ENCODE measurements around the gene ASPSCR1. TPM values are rescaled to one million over a fixed set of nuclear protein-coding genes. Genes with fewer than 3 reads are reported as not detected.

ASPSCR1 gene
- total RNA-seq, 1 experiment from 2014 or later = 51.0 TPM

- Histone ChIP-seq H3K4me1 (ENCODE audit: control insufficient read depth in 1 of 2, insufficient read depth in 2 of 2, low read length in 2 of 2) (peaks cover 28 to 40% of the 10 kb centered on the region in 2 experiments), H3K27me3 (ENCODE audit: insufficient read depth, low read length) (no peaks in the 10 kb centered on the region), H2AFZ (ENCODE audit: low read depth, low read length, poor library complexity, severe bottlenecking) (no peak overlapping the region), H3K79me2 (ENCODE audit: insufficient read depth, low read length) (no peaks in the 10 kb centered on the region), H3K36me3 (ENCODE audit: control insufficient read depth in 1 of 2, insufficient read depth in 2 of 2, low read length in 2 of 2) (no peaks in the 10 kb centered on the region), H3K9me3 (ENCODE audit: control insufficient read depth in 1 of 2, insufficient read depth in 1 of 2, low read depth in 1 of 2, low read length in 2 of 2) (no peaks in the 10 kb centered on the region), H3K27ac (ENCODE audit: low read depth, low read length) (no peak overlapping the region), H3K4me2 (ENCODE audit: low read length) (no peak overlapping the region), H3K9me2 (ENCODE audit: insufficient read depth) (no peaks in the 10 kb centered on the region), H4K20me1 (ENCODE audit: insufficient read depth) (no peaks in the 10 kb centered on the region), H3K4me3 (replicated peaks in 1 of 2; ENCODE audit: low read depth in 1 of 2, low read length in 2 of 2) (no peak overlapping the region), H3K9ac (ENCODE audit: low read length) (no peak overlapping the region)
- intact Hi-C loops (cut with micrococcal nuclease) = no loop called here
- BruUV-seq (replicated peaks) = no TSS peak
- ATAC-seq (no peak), DNase-seq (ENCODE audit: low read depth, low spot score) (no peak)
- ChIA-PET POLR2A (no interaction called here), CTCF (interaction anchor here (1.4 kb wide), 1 partner anchor 56 kb away, joined by 3 read pairs; no protein-coding TSS in a partner anchor), RAD21 (ENCODE audit: low non-redundant PET in 1 of 2, low total read pairs in 2 of 2, uncharacterized antibody in 2 of 2, unreplicated experiment in 2 of 2) (no interaction called here)
- TF ChIP-seq ZNF274 (IDR thresholded peaks at IDR 0.05; ENCODE audit: low read depth, low read length) (no peak), TCF7L2 (IDR thresholded peaks at IDR 0.05; ENCODE audit: borderline replicate concordance, extremely low read depth, insufficient read depth, insufficient read length) (no peak), SRF (IDR thresholded peaks at IDR 0.05; ENCODE audit: low read depth) (no peak), EZH2phosphoT487 (IDR thresholded peaks at IDR 0.05; ENCODE audit: borderline replicate concordance) (no peak), YY1 (IDR thresholded peaks at IDR 0.05; ENCODE audit: extremely low read depth, insufficient replicate concordance, low read depth, low read length) (no peak), JUND (IDR thresholded peaks at IDR 0.05) (no peak), ELF1 (IDR thresholded peaks at IDR 0.05; ENCODE audit: borderline replicate concordance, low read depth) (no peak), CEBPB (IDR thresholded peaks at IDR 0.05; ENCODE audit: low read depth) (no peak), SIN3A (IDR thresholded peaks at IDR 0.05; ENCODE audit: low read depth) (no peak), ZFX (IDR thresholded peaks at IDR 0.05) (no peak), EGR1 (IDR thresholded peaks at IDR 0.05; ENCODE audit: low read depth) (no peak), POLR2AphosphoS5 (IDR thresholded peaks at IDR 0.05; ENCODE audit: low read depth, low read length) (no peak), RAD21 (IDR thresholded peaks at IDR 0.05; ENCODE audit: low read depth) (no peak), EZH2 (IDR thresholded peaks at IDR 0.05) (no peak), SP1 (IDR thresholded peaks at IDR 0.05; ENCODE audit: low read depth) (no peak), FOSL1 (IDR thresholded peaks at IDR 0.05; ENCODE audit: low read depth) (no peak)
- TF ChIP-seq, protein P1, sequence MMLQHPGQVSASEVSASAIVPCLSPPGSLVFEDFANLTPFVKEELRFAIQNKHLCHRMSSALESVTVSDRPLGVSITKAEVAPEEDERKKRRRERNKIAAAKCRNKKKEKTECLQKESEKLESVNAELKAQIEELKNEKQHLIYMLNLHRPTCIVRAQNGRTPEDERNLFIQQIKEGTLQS (IDR thresholded peaks at IDR 0.05) = no peak
- TF ChIP-seq, protein P2, sequence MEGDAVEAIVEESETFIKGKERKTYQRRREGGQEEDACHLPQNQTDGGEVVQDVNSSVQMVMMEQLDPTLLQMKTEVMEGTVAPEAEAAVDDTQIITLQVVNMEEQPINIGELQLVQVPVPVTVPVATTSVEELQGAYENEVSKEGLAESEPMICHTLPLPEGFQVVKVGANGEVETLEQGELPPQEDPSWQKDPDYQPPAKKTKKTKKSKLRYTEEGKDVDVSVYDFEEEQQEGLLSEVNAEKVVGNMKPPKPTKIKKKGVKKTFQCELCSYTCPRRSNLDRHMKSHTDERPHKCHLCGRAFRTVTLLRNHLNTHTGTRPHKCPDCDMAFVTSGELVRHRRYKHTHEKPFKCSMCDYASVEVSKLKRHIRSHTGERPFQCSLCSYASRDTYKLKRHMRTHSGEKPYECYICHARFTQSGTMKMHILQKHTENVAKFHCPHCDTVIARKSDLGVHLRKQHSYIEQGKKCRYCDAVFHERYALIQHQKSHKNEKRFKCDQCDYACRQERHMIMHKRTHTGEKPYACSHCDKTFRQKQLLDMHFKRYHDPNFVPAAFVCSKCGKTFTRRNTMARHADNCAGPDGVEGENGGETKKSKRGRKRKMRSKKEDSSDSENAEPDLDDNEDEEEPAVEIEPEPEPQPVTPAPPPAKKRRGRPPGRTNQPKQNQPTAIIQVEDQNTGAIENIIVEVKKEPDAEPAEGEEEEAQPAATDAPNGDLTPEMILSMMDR (IDR thresholded peaks at IDR 0.05 in 2 of 3, conservative IDR thresholded peaks at IDR 0.05 in 1 of 3; ENCODE audit: borderline replicate concordance in 1 of 3, insufficient read depth in 1 of 3, low read depth in 2 of 3, low read length in 2 of 3) = no peak
- TF ChIP-seq, protein P3, sequence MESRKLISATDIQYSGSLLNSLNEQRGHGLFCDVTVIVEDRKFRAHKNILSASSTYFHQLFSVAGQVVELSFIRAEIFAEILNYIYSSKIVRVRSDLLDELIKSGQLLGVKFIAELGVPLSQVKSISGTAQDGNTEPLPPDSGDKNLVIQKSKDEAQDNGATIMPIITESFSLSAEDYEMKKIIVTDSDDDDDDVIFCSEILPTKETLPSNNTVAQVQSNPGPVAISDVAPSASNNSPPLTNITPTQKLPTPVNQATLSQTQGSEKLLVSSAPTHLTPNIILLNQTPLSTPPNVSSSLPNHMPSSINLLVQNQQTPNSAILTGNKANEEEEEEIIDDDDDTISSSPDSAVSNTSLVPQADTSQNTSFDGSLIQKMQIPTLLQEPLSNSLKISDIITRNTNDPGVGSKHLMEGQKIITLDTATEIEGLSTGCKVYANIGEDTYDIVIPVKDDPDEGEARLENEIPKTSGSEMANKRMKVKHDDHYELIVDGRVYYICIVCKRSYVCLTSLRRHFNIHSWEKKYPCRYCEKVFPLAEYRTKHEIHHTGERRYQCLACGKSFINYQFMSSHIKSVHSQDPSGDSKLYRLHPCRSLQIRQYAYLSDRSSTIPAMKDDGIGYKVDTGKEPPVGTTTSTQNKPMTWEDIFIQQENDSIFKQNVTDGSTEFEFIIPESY (IDR thresholded peaks at IDR 0.05; ENCODE audit: extremely low read depth, insufficient replicate concordance, low read length) = no peak
- TF ChIP-seq, protein P4, sequence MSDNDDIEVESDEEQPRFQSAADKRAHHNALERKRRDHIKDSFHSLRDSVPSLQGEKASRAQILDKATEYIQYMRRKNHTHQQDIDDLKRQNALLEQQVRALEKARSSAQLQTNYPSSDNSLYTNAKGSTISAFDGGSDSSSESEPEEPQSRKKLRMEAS (IDR thresholded peaks at IDR 0.05) = no peak
Measured at GRCh38 chr17:81964081-81964849, 13.2 kb upstream of the ASPSCR1 start.

Data from HCT116 (cell line).